H1 (cell line): ENCODE results near the gene MPIG6B. TPM values are rescaled to one million over a fixed set of nuclear protein-coding genes. Genes with fewer than 3 reads are reported as not detected.

Experiments
- ASH2L ChIP-seq: fragments of 200-600, 300-600 bp; sonication (generic); IDR thresholded peaks from one replicate; pipeline ENCODE4 v1.7.1; 2017; ENCODE audit warnings: low read length
- ATF3 ChIP-seq: IDR thresholded peaks from 2 replicates; pipeline ENCODE4 v1.6.1; 2011; ENCODE audit warnings: low read depth, mild to moderate bottlenecking, low read length; ENCODE audit not compliant: insufficient read depth
- CHD1 ChIP-seq: IDR thresholded peaks from 2 replicates; pipeline ENCODE4 v1.6.1; 2012; ENCODE audit warnings: low read depth, low read length, improper control_type of control experiment
- CHD2 ChIP-seq: IDR thresholded peaks from 2 replicates; pipeline ENCODE4 v1.6.1; 2012; ENCODE audit warnings: low read length, improper control_type of control experiment
- CHD7 ChIP-seq: fragments of 300-600 bp; sonication (generic); IDR thresholded peaks from 2 replicates; pipeline ENCODE4 v1.7.1; 2012; ENCODE audit warnings: low read length, moderate library complexity, mild to moderate bottlenecking, inconsistent platforms; ENCODE audit not compliant: insufficient replicate concordance
- POU5F1 ChIP-seq: IDR thresholded peaks from 2 replicates; pipeline ENCODE4 v1.6.1; 2011; ENCODE audit warnings: low read depth, mild to moderate bottlenecking, low read length, moderate library complexity
- RBBP5 ChIP-seq: IDR thresholded peaks from 2 replicates; pipeline ENCODE4 v1.7.1; 2012; ENCODE audit warnings: low read depth, mild to moderate bottlenecking, inconsistent platforms, low read length, moderate library complexity, borderline replicate concordance
- SAP30 ChIP-seq: fragments of 300-600 bp; sonication (generic); IDR thresholded peaks from 2 replicates; pipeline ENCODE4 v1.7.1; 2012; ENCODE audit warnings: low read length, moderate library complexity, mild to moderate bottlenecking, inconsistent platforms; ENCODE audit not compliant: insufficient read depth, insufficient replicate concordance
- SIRT6 ChIP-seq: IDR thresholded peaks from one replicate; pipeline ENCODE4 v1.7.1; 2012; ENCODE audit warnings: low read length, inconsistent platforms
- SP1 ChIP-seq: IDR thresholded peaks from 2 replicates; pipeline ENCODE4 v1.6.1; 2011; ENCODE audit warnings: low read depth, low read length
- TAF7 ChIP-seq: optimal IDR thresholded peaks from 2 replicates; pipeline ENCODE3; 2011; ENCODE audit warnings: low read depth, mild to moderate bottlenecking, inconsistent platforms, low read length, moderate library complexity, borderline replicate concordance
- ZNF274 ChIP-seq: IDR thresholded peaks from 2 replicates; pipeline ENCODE4 v1.7.0; 2012; ENCODE audit warnings: low read length, borderline replicate concordance; ENCODE audit errors: extremely low read depth
- polyA plus RNA-seq, 7 experiments: library from polyadenylated mRNA; depleted of rRNA in 3 of 7; stranded (reverse) in 5 of 7; unstranded in 2 of 7; fragments of >200 nt in 5 of 7; fragments of 200-250 nt in 2 of 7; gene quantifications; 1 replicate in 5 of 7; 2 replicates in 1 of 7; 4 replicates in 1 of 7; pipeline versions ENCODE4 v1.2.1 to v1.2.3, GENCODE V29; 2011 to 2013; ENCODE audit warnings: missing spikeins in 2 of 7, mixed read lengths in 2 of 7
- total RNA-seq: library from RNA; stranded (reverse); fragmentation: NEBNext Ultra II Directional; extraction: Animal tissue kit (Norgen Biotek cat#: 25700); gene quantifications from 2 replicates; pipeline ENCODE4 v1.2.1, GENCODE V29; 2021

MPIG6B gene
- total and polyA plus RNA-seq, 2 of the 8 experiments (the other 6 are each of a cell fraction or from before 2014, with no cell fraction given) = 0.18 TPM; not detected in 1

GRCh38 chr6:31729515-31729978 lies 6.4 kb downstream of the MPIG6B start (continued):
- TF ChIP-seq ATF3 = no peak
- 0 out of 2 replicates have a peak, but pooled peaks have one; percentile 5 for TF ChIP-seq RBBP5
- peak; percentile 84 for TF ChIP-seq SAP30
- TF ChIP-seq ZNF274 = no peak
- TF ChIP-seq SP1 = peak; percentile 87
- TF ChIP-seq CHD1 = no peak
- TF ChIP-seq SIRT6 = no peak
- peak; percentile 62 for TF ChIP-seq ASH2L
- peak; percentile 37 for TF ChIP-seq TAF7
- TF ChIP-seq CHD7 = no peak
- no peak for TF ChIP-seq POU5F1
- no peak for TF ChIP-seq CHD2
